SIG-M5 treated with dmso at 0.1 percent for 504 hours (cell line): Measurements from ENCODE around the gene MACROD2.

Experiments
- DNase-seq: peaks from one replicate; lab custom pipeline; 2025; ENCODE audit not compliant: unreplicated experiment; lab: John Stamatoyannopoulos, UW

MACROD2 gene

GRCh38 chr20:16096756-16097326 is 2101.5 kb downstream of the MACROD2 start:
- no peak for DNase-seq

GRCh38 chr20:16097788-16098187 is 2102.5 kb downstream of the MACROD2 start:
- DNase-seq: no peak

- no peak for DNase-seq
Observed at GRCh38 chr20:16098890-16099639, 2103.7 kb downstream of the MACROD2 start.

GRCh38 chr20:16100111-16100510 is 2104.8 kb downstream of the MACROD2 start:
- DNase-seq: no peak

GRCh38 chr20:16100767-16101166 is 2105.5 kb downstream of the MACROD2 start:
- DNase-seq: no peak
